ENCODE results near the gene CCDC88C.

GRCh38 chr14:91238661-91239060 is 179.0 kb downstream of the CCDC88C start:
- no peak for TF ChIP-seq CTCF (IDR thresholded peaks at IDR 0.05; ENCODE audit: extremely low read depth in 1 of 2, insufficient read depth in 1 of 2, low read depth in 1 of 2, low read length in 2 of 2)
- no peak for TF ChIP-seq EZH2 (IDR thresholded peaks at IDR 0.05; ENCODE audit: borderline replicate concordance, low read depth, low read length, severe bottlenecking)

Measured in endothelial cell of umbilical vein (primary cell).